Neutrophil (primary cell): Measurements from ENCODE around the gene LGALS3BP.
A peak's percentile ranks its signal among the peaks of the same experiment; 100 is the strongest.

Source experiments
- H3K27ac ChIP-seq: fragments of 200-600 bp; sonication (generic); 2 replicates; pipeline ENCODE4 v1.5.1; 2016; ENCODE audit warnings: mild to moderate bottlenecking, moderate library complexity
- H3K27me3 ChIP-seq: fragments of 200-600 bp; sonication (generic); 2 replicates; pipeline ENCODE4 v1.6.0; 2016; ENCODE audit warnings: mild to moderate bottlenecking
- H3K36me3 ChIP-seq: fragments of 200-600 bp; sonication (generic); 2 replicates; pipeline ENCODE4 v1.5.1; 2017
- H3K4me1 ChIP-seq, 2 experiments: fragments of 200-600 bp in 1 of 2; sonication (generic) in 1 of 2; 1 replicate in 1 of 2; 2 replicates in 1 of 2; pipeline versions ENCODE4 v1.5.1 to v1.6.1; 2013 to 2016; ENCODE audit warnings: low read depth in 1 of 2, low read length in 1 of 2, mild to moderate bottlenecking in 1 of 2, moderate library complexity in 1 of 2; ENCODE audit not compliant: control insufficient read depth in 1 of 2, insufficient read depth in 1 of 2
- H3K4me3 ChIP-seq, 2 experiments: fragments of 200-600 bp in 1 of 2; sonication (generic) in 1 of 2; 1 replicate in 1 of 2; 2 replicates in 1 of 2; pipeline ENCODE4 v1.5.1; 2013 to 2016; ENCODE audit warnings: low read depth in 1 of 2, low read length in 1 of 2, mild to moderate bottlenecking in 1 of 2, moderate library complexity in 1 of 2
- H3K9me3 ChIP-seq: fragments of 200-600 bp; sonication (generic); 2 replicates; pipeline ENCODE4 v1.5.1; 2016
- CTCF ChIP-seq: fragments of 200-600 bp; sonication (generic); IDR thresholded peaks from 2 replicates; pipeline ENCODE4 v1.5.1; 2016; ENCODE audit warnings: antibody characterized with exemption

The LGALS3BP gene

GRCh38 chr17:78993981-78994671 is 14.4 kb upstream of the LGALS3BP start:
- Histone ChIP-seq H3K4me3 (no peak overlapping the region), H3K4me1 (no peaks in the 10 kb centered on the region), H3K36me3 (peaks cover 98% of the 10 kb centered on the region), H3K27ac (peak overlapping the region; percentile 23), H3K9me3 (no peaks in the 10 kb centered on the region), H3K27me3 (no peaks in the 10 kb centered on the region)
- no peak for TF ChIP-seq CTCF

- Histone ChIP-seq H3K27me3 (no peaks in the 10 kb centered on the region), H3K4me1 (no peaks in the 10 kb centered on the region), H3K36me3 (peaks cover 93% of the 10 kb centered on the region)
These were observed 13.7 kb upstream of the LGALS3BP start for GRCh38 chr17:78993241-78993956.

GRCh38 chr17:78992542-78993212 is 13.0 kb upstream of the LGALS3BP start:
- H3K27ac ChIP-seq, result no peak overlapping the region
- peaks cover 6 to 7% of the 10 kb centered on the region in 2 experiments for H3K4me1 ChIP-seq
- no peaks in the 10 kb centered on the region for H3K9me3 ChIP-seq
- H3K27me3 ChIP-seq, result no peaks in the 10 kb centered on the region
- TF ChIP-seq CTCF, result no peak
- H3K36me3 ChIP-seq, result peaks cover 86% of the 10 kb centered on the region
- no peak overlapping the region for H3K4me3 ChIP-seq

More at GRCh38 chr17:78993241-78993956, 13.7 kb upstream of the LGALS3BP start:
- Histone ChIP-seq H3K9me3 (no peaks in the 10 kb centered on the region), H3K27ac (peak overlapping the region; percentile 23), H3K4me3 (no peak overlapping the region)
- peak; percentile 62 for TF ChIP-seq CTCF

GRCh38 chr17:78991906-78992532 is 12.3 kb upstream of the LGALS3BP start:
- no peak for TF ChIP-seq CTCF
- H3K36me3 ChIP-seq, result peaks cover 79% of the 10 kb centered on the region
- H3K27ac ChIP-seq, result no peak overlapping the region
- H3K4me1 ChIP-seq, result peaks cover 13 to 14% of the 10 kb centered on the region in 2 experiments
- no peaks in the 10 kb centered on the region for H3K9me3 ChIP-seq
- H3K4me3 ChIP-seq, result no peak overlapping the region
- no peaks in the 10 kb centered on the region for H3K27me3 ChIP-seq

- Histone ChIP-seq H3K4me1 (peaks cover 21 to 22% of the 10 kb centered on the region in 2 experiments), H3K9me3 (no peaks in the 10 kb centered on the region), H3K27me3 (no peaks in the 10 kb centered on the region), H3K27ac (no peak overlapping the region), H3K4me3 (no peak overlapping the region), H3K36me3 (peaks cover 71% of the 10 kb centered on the region)
- TF ChIP-seq CTCF, result no peak
These were observed 11.5 kb upstream of the LGALS3BP start for GRCh38 chr17:78991017-78991738.
